ENCODE measurements around the gene GATC.

The GATC gene

DNA sequence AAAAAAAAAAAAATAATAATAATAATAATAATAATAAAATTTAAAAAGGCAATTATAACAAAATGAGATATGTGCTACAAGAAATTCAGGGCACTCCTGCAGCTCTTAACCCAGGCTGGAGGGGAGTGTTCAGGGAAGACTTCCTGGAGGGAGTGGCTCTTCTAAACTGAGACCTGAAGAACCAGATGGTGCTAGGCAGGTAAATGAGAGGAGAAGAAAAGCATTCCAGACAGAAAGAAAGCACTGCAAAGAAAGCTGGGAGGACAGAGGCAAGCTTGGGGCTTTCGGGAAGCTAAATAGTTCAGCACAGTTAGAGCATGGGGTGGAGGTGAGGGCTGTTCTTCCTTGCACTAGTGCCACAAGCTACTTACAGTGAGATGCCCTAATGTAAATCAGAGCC, 33.2 kb downstream of the GATC start:
- no peak overlapping the region for H2BK12ac ChIP-seq (ENCODE audit: low read length)
- H3K79me1 ChIP-seq (ENCODE audit: low read length) = no peaks in the 10 kb centered on the region
- H3K4me3 ChIP-seq (ENCODE audit: low read depth, low read length) = no peak overlapping the region
- H2AK5ac ChIP-seq (ENCODE audit: low read length) = no peak overlapping the region
- no peaks in the 10 kb centered on the region for H3K79me2 ChIP-seq (ENCODE audit: control insufficient read depth, insufficient read depth, low read length, poor library complexity)
- H4K8ac ChIP-seq (ENCODE audit: low read depth, low read length) = no peak overlapping the region
- no peak overlapping the region for H3K4ac ChIP-seq (ENCODE audit: low read depth, low read length)
- no peak overlapping the region for H2AFZ ChIP-seq (ENCODE audit: insufficient read depth, low read length, poor library complexity)
- H2BK5ac ChIP-seq (ENCODE audit: low read depth, low read length, poor library complexity) = no peak overlapping the region
- no peak overlapping the region for H3K4me2 ChIP-seq (ENCODE audit: low read length)
- no peak overlapping the region for H3K9ac ChIP-seq (ENCODE audit: low read length)
- peaks cover 0 to 6% of the 10 kb centered on the region in 2 experiments for H3K4me1 ChIP-seq (ENCODE audit: control insufficient read depth in 1 of 2, insufficient read depth in 2 of 2, low read length in 2 of 2)
- no peak overlapping the region for H4K91ac ChIP-seq (ENCODE audit: low read depth, low read length)
- no peak overlapping the region for H3K14ac ChIP-seq (ENCODE audit: low read length)
- DNase-seq = no peak
- H3K27ac ChIP-seq (ENCODE audit: low read depth, low read length) = no peak overlapping the region
- no peak overlapping the region for H2BK120ac ChIP-seq (ENCODE audit: insufficient read depth, low read length, poor library complexity)
- no CpG with 5 or more reads among the region's 1 CpG for WGBS (ENCODE audit: extremely low coverage, insufficient coverage, insufficient read length)
- H3K18ac ChIP-seq (ENCODE audit: low read length) = no peak overlapping the region
- H3K23ac ChIP-seq (ENCODE audit: low read length) = no peak overlapping the region
- no peaks in the 10 kb centered on the region for H3K36me3 ChIP-seq (ENCODE audit: control insufficient read depth in 1 of 2, insufficient read depth in 2 of 2, low read length in 2 of 2)
- H4K12ac ChIP-seq (ENCODE audit: low read depth, low read length) = no peak overlapping the region
- no peaks in the 10 kb centered on the region for H3K9me3 ChIP-seq (ENCODE audit: insufficient read depth, low read depth, low read length)
- no peaks in the 10 kb centered on the region for H3K27me3 ChIP-seq (ENCODE audit: insufficient read depth, low read length)

DNA sequence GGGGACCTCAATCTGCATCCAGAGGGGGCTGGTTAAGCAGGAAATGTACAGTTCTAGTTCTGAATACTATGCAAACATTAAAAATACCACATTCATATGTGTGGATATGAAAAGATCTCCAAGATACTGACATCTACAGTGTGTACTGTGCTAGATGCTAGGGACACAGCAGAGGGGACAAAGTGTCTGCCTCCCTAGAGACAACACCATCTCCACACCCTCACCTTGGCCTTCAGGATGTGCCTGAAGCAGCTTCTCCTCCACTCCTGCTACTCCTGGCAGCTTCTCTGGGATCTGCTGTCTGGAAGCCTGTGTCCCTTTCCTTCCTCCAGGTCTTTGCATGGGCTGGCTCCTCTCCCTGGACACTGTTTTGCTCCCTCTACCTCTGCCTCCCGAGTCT, 34.0 kb downstream of the GATC start:
- H3K27me3 ChIP-seq (ENCODE audit: insufficient read depth, low read length) = no peaks in the 10 kb centered on the region
- no peak for DNase-seq
- no peak overlapping the region for H2BK5ac ChIP-seq (ENCODE audit: low read depth, low read length, poor library complexity)
- H3K4me3 ChIP-seq (ENCODE audit: low read depth, low read length) = no peak overlapping the region
- no peak overlapping the region for H3K27ac ChIP-seq (ENCODE audit: low read depth, low read length)
- no peak overlapping the region for H2AK5ac ChIP-seq (ENCODE audit: low read length)
- peaks cover 0 to 2% of the 10 kb centered on the region in 2 experiments for H3K4me1 ChIP-seq (ENCODE audit: control insufficient read depth in 1 of 2, insufficient read depth in 2 of 2, low read length in 2 of 2)
- no peak overlapping the region for H3K23ac ChIP-seq (ENCODE audit: low read length)
- H3K14ac ChIP-seq (ENCODE audit: low read length) = no peak overlapping the region
- no peaks in the 10 kb centered on the region for H3K36me3 ChIP-seq (ENCODE audit: control insufficient read depth in 1 of 2, insufficient read depth in 2 of 2, low read length in 2 of 2)
- H3K4me2 ChIP-seq (ENCODE audit: low read length) = no peak overlapping the region
- no peaks in the 10 kb centered on the region for H3K79me1 ChIP-seq (ENCODE audit: low read length)
- no peak overlapping the region for H3K4ac ChIP-seq (ENCODE audit: low read depth, low read length)
- no peak overlapping the region for H4K8ac ChIP-seq (ENCODE audit: low read depth, low read length)
- no peak overlapping the region for H2BK120ac ChIP-seq (ENCODE audit: insufficient read depth, low read length, poor library complexity)
- no peaks in the 10 kb centered on the region for H3K9me3 ChIP-seq (ENCODE audit: insufficient read depth, low read depth, low read length)
- no peak overlapping the region for H3K9ac ChIP-seq (ENCODE audit: low read length)
- no peak overlapping the region for H2BK12ac ChIP-seq (ENCODE audit: low read length)
- H4K91ac ChIP-seq (ENCODE audit: low read depth, low read length) = no peak overlapping the region
- no peaks in the 10 kb centered on the region for H3K79me2 ChIP-seq (ENCODE audit: control insufficient read depth, insufficient read depth, low read length, poor library complexity)
- no CpG with 5 or more reads among the region's 1 CpG for WGBS (ENCODE audit: extremely low coverage, insufficient coverage, insufficient read length)
- no peak overlapping the region for H4K12ac ChIP-seq (ENCODE audit: low read depth, low read length)
- H2AFZ ChIP-seq (ENCODE audit: insufficient read depth, low read length, poor library complexity) = no peak overlapping the region
- H3K18ac ChIP-seq (ENCODE audit: low read length) = peak overlapping the region; percentile 5

DNA sequence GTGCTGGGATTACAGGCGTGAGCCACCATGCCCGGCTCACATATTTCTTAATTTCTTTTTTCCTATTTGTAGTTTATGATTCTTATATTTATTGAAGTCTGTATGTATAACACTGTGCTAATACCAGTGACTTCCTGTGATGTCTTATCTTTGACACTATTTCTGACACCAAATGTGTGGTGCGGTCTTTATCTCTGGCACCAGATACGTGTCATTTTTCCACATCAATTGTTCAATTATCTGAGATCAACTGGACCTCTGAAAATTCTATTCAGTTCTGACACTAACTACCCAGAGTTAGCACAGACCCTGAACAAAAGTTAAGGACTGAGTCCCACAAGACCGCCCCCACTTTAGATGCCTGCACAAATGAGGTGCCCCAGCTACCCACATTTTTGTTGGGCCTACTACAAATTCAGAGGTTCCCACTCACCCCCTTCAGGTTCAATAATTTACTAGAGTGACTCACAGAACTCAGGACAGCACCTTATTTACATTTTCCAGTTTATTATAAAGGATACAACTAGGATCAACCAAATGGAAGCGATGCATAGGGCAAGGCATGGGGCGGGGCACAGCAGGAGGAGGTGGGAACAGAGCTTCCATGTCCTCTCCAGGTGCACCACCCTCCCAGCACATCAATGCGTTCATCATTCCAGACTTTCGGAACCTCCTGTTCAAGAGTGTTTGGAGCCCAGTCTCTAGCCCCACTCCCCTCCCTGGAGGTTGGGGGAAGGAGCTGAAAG, 35.0 kb downstream of the GATC start:
- Histone ChIP-seq H3K14ac (ENCODE audit: low read length) (no peak overlapping the region), H3K4me2 (ENCODE audit: low read length) (no peak overlapping the region), H3K23ac (ENCODE audit: low read length) (no peak overlapping the region), H3K79me1 (ENCODE audit: low read length) (no peaks in the 10 kb centered on the region), H4K8ac (ENCODE audit: low read depth, low read length) (no peak overlapping the region), H2AFZ (ENCODE audit: insufficient read depth, low read length, poor library complexity) (no peak overlapping the region), H4K12ac (ENCODE audit: low read depth, low read length) (no peak overlapping the region), H3K27ac (ENCODE audit: low read depth, low read length) (no peak overlapping the region), H4K91ac (ENCODE audit: low read depth, low read length) (no peak overlapping the region), H3K79me2 (ENCODE audit: control insufficient read depth, insufficient read depth, low read length, poor library complexity) (no peaks in the 10 kb centered on the region), H2BK5ac (ENCODE audit: low read depth, low read length, poor library complexity) (no peak overlapping the region), H3K27me3 (ENCODE audit: insufficient read depth, low read length) (no peaks in the 10 kb centered on the region), H3K4ac (ENCODE audit: low read depth, low read length) (no peak overlapping the region), H3K9me3 (ENCODE audit: insufficient read depth, low read depth, low read length) (no peaks in the 10 kb centered on the region), H3K4me1 (ENCODE audit: control insufficient read depth in 1 of 2, insufficient read depth in 2 of 2, low read length in 2 of 2) (peaks cover 0 to 2% of the 10 kb centered on the region in 2 experiments), H3K18ac (ENCODE audit: low read length) (no peak overlapping the region), H2BK120ac (ENCODE audit: insufficient read depth, low read length, poor library complexity) (no peak overlapping the region), H3K9ac (ENCODE audit: low read length) (no peak overlapping the region), H3K4me3 (ENCODE audit: low read depth, low read length) (no peak overlapping the region), H2BK12ac (ENCODE audit: low read length) (no peak overlapping the region), H3K36me3 (ENCODE audit: control insufficient read depth in 1 of 2, insufficient read depth in 2 of 2, low read length in 2 of 2) (no peaks in the 10 kb centered on the region), H2AK5ac (ENCODE audit: low read length) (no peak overlapping the region)
- WGBS (ENCODE audit: extremely low coverage, insufficient coverage, insufficient read length) = no CpG with 5 or more reads among the region's 9 CpGs
- no peak for DNase-seq

DNA sequence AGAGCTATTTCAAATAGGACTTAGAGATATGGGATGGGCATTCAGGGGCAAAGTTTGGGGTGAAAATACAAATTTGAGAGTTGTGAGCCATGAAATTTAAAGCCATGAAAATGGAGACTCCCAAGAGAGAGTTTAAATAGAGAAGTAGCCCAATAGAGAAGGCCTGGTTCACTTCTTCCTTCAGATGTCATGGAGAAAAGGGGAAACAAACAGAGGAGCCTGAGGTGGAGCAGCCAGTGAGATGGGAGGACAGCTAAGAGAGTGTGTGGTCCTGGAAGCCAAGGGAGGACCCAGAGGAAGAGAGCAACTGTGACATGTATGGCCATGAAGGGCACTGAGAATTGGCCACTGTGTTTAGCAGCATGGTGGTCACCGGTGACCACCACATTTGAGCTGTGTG, 37.4 kb downstream of the GATC start:
- no peak overlapping the region for H3K9ac ChIP-seq (ENCODE audit: low read length)
- H2BK5ac ChIP-seq (ENCODE audit: low read depth, low read length, poor library complexity) = no peak overlapping the region
- no peak overlapping the region for H3K27ac ChIP-seq (ENCODE audit: low read depth, low read length)
- no peaks in the 10 kb centered on the region for H3K4me1 ChIP-seq (ENCODE audit: control insufficient read depth in 1 of 2, insufficient read depth in 2 of 2, low read length in 2 of 2)
- no peak for DNase-seq
- no peak overlapping the region for H3K4me2 ChIP-seq (ENCODE audit: low read length)
- H4K8ac ChIP-seq (ENCODE audit: low read depth, low read length) = no peak overlapping the region
- H3K79me1 ChIP-seq (ENCODE audit: low read length) = no peaks in the 10 kb centered on the region
- no peaks in the 10 kb centered on the region for H3K79me2 ChIP-seq (ENCODE audit: control insufficient read depth, insufficient read depth, low read length, poor library complexity)
- H4K12ac ChIP-seq (ENCODE audit: low read depth, low read length) = no peak overlapping the region
- H3K18ac ChIP-seq (ENCODE audit: low read length) = no peak overlapping the region
- H3K36me3 ChIP-seq (ENCODE audit: control insufficient read depth in 1 of 2, insufficient read depth in 2 of 2, low read length in 2 of 2) = no peaks in the 10 kb centered on the region
- H2BK12ac ChIP-seq (ENCODE audit: low read length) = no peak overlapping the region
- no peak overlapping the region for H4K91ac ChIP-seq (ENCODE audit: low read depth, low read length)
- H3K14ac ChIP-seq (ENCODE audit: low read length) = no peak overlapping the region
- no peak overlapping the region for H3K4ac ChIP-seq (ENCODE audit: low read depth, low read length)
- H3K9me3 ChIP-seq (ENCODE audit: insufficient read depth, low read depth, low read length) = no peaks in the 10 kb centered on the region
- no CpG with 5 or more reads among the region's 1 CpG for WGBS (ENCODE audit: extremely low coverage, insufficient coverage, insufficient read length)
- H3K27me3 ChIP-seq (ENCODE audit: insufficient read depth, low read length) = no peaks in the 10 kb centered on the region
- H3K23ac ChIP-seq (ENCODE audit: low read length) = no peak overlapping the region
- H3K4me3 ChIP-seq (ENCODE audit: low read depth, low read length) = no peak overlapping the region
- no peak overlapping the region for H2AFZ ChIP-seq (ENCODE audit: insufficient read depth, low read length, poor library complexity)
- H2BK120ac ChIP-seq (ENCODE audit: insufficient read depth, low read length, poor library complexity) = no peak overlapping the region
- no peak overlapping the region for H2AK5ac ChIP-seq (ENCODE audit: low read length)
